Heart left ventricle (tissue), 13 donors: ENCODE data around the gene PLXNC1.

Experiments used
- POLR2A ChIP-seq, 2 donors: fragments of 450-650 bp; IDR thresholded peaks; one replicate each; pipeline ENCODE4 v1.6.1; 2017; ENCODE audit warnings: antibody characterized with exemption in 2 of 2, mild to moderate bottlenecking in 2 of 2, moderate library complexity in 2 of 2
- TF ChIP-seq, protein P1 (sequence below), 12 donors: fragments of 200-600 bp; sonication (generic) in 4 of 12; IDR thresholded peaks; one replicate each; pipeline versions ENCODE4 v1.5.0 to v1.8.0; 2018 to 2022; ENCODE audit warnings: antibody characterized with exemption in 12 of 12, mild to moderate bottlenecking in 5 of 12
- donor health status: ischemic (EF 13 %, LVEDD 7.1; RV severe dilation, severe dysfunction).
- donor health status: DM: no; HTN: yes; CAD: no.
- donor health status: DM: no; HTN: no; CAD: no.
- donor health status: ischemic (EF 25% LVEDD 6.9; RV normal size, moderate dysfunction).
- donor health status: ischemic (EF 25% LVEDD 5.7; RV mildly dilated, moderate dysfunction).
- donor health status: ischemic (EF 35%, LVEDD 5.7; RV mildly dilated, moderate dysfunction).
- donor health status: nonischemic (EF 11% LVEDD 7.7; RV severe dilation, severe dysfunction).
- donor health status: DM: yes; HTN: yes; CAD: no.
- donor health status: PGD.
- donor health status: ischemic (EF 29% LVEDD 5.4; RV normal size, mild dysfunction).
- donor health status: nonischemic (EF 23%, LVEDD 6.1; RV moderate dilation, normal function).

DNA sequence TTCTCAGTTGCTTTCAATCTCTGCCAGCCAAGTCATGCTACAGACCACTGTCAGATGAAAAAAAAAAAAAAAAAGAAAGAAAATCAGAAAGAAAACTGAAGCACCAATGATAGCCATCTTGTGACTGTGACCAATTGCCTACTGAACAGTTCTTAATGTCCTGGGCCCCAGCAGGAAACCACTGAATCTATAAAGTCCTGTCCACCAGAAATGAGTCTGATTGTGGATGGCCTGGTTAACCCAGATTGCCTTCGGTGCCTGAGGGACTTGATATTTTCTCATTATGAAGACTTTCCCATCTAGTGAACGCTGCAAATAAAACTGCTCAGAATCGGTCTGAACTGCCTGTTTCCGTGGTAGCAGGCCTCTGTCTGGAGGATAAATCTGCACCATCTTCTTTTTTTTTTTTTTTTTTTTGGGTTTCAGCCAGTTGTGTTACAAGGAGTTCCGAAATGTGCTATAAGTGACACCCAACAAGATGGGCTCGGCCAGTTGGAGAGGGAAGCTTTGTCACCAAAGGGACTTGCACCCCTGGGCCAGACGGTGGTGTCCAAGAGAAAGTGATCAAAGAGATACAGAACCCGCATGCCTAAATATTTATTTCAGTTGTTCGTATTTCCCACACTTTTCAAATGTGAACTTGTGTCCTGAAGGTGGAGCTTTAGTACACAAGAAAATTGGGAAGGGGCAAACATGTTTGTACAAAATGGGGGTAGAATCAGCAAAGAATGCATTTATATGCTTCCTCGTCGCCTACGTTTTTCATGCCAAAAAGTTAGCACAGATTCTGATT, 3.0 kb upstream of the PLXNC1 start:
- TF ChIP-seq, protein P1, sequence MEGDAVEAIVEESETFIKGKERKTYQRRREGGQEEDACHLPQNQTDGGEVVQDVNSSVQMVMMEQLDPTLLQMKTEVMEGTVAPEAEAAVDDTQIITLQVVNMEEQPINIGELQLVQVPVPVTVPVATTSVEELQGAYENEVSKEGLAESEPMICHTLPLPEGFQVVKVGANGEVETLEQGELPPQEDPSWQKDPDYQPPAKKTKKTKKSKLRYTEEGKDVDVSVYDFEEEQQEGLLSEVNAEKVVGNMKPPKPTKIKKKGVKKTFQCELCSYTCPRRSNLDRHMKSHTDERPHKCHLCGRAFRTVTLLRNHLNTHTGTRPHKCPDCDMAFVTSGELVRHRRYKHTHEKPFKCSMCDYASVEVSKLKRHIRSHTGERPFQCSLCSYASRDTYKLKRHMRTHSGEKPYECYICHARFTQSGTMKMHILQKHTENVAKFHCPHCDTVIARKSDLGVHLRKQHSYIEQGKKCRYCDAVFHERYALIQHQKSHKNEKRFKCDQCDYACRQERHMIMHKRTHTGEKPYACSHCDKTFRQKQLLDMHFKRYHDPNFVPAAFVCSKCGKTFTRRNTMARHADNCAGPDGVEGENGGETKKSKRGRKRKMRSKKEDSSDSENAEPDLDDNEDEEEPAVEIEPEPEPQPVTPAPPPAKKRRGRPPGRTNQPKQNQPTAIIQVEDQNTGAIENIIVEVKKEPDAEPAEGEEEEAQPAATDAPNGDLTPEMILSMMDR (IDR thresholded peaks at IDR 0.05) = peak; percentile 10 to 60 (median 42)
- TF ChIP-seq POLR2A (IDR thresholded peaks at IDR 0.05) = no peak
